Activated T-helper 9 cell treated with anti-CD3 and anti-CD28 coated beads, Interleukin-2, amount 50 U/mL, for 16 hours (primary cell): ENCODE data around the gene GMFB.
A peak's percentile ranks its signal among the peaks of the same experiment; 100 is the strongest.
"Not testable (repeated sequence)": the region's sequence is repeated elsewhere in the genome, so short reads cannot be mapped to it uniquely, and the experiment has no call there.

Source experiments
- DNase-seq: peaks from one replicate; pipeline ENCODE4 v3.0.0-alpha.2; 2020; ENCODE audit warnings: low read depth

The GMFB gene

GRCh38 chr14:54458536-54458935 is 30.2 kb downstream of the GMFB start:
- DNase-seq: not testable (repeated sequence)

DNA sequence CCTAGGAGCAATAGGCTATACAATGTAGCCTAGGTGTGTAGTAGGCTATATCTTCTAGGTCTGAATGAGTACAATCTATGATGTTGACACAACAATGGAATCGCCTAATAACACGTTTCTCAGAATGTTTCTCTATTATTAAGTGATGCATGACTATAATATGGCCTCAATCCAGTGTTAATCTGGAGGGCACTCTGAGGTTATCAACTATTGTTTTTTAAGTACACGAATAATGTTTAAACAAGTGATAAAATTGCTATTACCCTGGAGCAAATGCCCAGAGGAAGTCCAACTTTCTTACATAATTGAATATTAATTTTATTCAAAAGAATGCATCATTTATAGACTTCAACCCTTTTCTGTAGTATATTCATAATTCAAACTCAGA is 31.2 kb downstream of the GMFB start:
- no peak for DNase-seq

DNA sequence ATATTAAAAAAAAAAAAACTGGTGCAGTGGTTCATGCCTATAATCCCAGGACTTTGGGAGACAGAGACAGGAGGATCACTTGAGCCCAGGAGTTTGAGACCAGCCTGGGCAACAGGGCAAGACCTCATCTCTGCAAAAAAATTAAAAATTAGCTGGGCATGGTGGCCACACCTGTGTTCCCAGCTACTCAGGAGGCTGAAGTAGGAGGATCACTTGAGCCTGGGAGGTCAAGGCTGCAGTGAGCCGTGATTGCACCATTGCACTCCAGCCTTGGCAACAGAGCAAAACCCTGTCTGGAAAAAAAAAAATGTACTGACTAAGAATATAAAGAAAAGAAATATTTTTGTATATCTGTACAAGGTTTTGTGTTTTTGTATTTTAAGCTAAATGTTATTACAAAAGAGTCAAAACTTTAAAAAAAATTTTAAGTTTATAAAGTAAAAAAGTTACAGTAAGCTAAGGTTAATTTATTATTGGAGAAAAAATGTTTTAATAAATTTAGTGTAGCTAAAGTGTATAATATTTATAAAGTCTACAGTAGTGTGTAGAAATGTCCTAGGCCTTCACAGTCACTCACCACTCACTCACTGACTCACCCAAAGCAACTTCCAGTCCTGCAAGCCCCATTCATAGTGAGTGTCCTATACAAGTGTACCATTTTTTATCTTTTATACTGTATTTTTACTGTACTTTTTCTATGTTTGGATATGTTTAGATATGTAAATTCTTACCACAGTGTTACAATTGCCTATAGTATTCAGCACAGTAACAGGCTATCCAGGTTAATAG is 31.8 kb downstream of the GMFB start:
- not testable (repeated sequence) for DNase-seq

GRCh38 chr14:54455363-54455762 is 33.4 kb downstream of the GMFB start:
- DNase-seq: no peak

DNA sequence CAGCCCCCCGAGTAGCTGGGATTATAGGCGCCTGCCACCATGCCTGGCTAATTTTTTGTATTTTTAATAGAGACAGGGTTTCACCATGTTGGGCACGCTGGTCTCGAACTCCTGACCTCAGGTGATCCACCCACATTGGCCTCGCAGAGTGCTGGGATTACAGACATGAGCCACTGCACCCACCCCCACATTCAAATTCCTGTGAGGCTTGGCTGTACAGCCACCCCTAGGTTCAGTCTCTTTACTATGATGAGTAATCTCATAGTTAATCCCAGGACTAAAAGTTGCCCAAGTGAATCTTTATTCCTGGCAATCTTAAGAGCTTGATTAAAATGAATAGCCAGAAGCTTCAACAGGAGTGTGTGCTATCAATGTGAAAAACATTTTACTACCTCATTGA is 34.8 kb downstream of the GMFB start:
- not testable (repeated sequence) for DNase-seq

DNA sequence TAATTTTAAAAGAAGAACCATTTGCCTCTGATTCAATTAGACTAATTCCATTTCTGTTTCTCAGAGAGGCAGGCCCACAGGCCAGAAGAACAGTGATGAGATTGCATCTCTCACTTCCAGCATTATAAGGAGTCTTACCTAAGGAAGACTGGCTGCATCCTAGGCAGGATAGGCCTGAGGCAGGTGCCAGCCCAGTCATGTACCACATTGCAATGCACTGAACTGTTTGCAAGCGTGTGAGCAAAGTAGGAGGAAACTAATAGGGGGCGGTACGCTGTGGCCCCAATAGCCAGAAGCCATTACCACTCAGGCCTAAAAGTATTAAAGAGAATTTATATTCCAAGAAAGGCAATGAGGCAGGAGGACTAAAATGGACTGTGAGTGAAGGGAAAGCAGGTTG is 35.5 kb downstream of the GMFB start:
- DNase-seq: no peak

- no peak for DNase-seq
Measured at GRCh38 chr14:54451961-54452360, 36.8 kb downstream of the GMFB start.

GRCh38 chr14:54451121-54451601 is 37.6 kb downstream of the GMFB start:
- DNase-seq: no peak

GRCh38 chr14:54450535-54450934 is 38.2 kb downstream of the GMFB start:
- no peak for DNase-seq

DNA sequence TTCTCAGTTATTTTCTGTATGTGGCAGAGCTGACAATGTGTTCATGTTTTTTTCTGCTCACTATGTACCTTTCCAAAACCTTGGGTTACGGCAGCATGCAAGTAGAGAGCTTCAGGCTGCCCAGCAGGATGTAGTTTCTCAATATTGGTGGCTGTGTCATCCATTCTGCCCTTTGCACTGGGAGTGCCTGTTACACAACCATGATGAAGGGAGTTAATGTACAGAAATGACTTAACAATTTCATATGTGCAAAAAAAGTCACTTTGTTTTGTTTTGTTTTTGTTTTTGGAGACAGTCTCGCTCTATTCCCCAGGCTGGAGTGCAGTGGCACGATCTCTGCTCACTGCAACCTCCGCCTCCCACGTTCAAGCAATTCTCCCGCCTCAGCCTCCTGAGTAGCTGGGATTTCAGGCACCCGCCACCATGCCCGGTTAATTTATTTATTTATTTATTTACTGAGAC is 41.5 kb downstream of the GMFB start:
- no peak for DNase-seq

DNA sequence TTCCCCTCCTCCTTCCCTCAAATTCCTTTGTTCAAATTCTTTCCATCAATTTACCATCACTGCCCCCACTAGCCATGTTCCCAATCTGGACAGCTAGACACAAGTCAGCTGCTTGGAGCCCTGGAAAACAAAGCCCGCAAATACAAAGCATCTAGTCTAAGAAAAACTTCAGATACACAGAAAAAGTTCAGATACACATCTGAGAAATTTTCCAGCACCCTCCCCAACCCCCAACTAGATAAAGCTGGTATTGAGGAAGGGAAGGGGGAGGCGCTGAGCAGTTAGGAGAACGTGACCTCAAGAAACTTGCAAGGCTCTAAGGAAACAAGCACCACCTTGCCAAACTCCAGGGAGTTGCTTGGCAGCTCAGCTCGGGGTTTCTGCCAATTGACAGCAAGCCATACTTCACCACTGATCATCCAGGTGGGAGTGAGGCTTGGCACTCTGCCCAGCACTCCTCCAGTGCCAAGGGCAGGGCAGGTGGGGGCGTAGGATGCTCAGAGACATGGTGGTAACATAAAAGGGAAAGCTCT is 42.6 kb downstream of the GMFB start:
- no peak for DNase-seq

GRCh38 chr14:54444681-54445080 is 44.1 kb downstream of the GMFB start:
- DNase-seq: no peak

DNA sequence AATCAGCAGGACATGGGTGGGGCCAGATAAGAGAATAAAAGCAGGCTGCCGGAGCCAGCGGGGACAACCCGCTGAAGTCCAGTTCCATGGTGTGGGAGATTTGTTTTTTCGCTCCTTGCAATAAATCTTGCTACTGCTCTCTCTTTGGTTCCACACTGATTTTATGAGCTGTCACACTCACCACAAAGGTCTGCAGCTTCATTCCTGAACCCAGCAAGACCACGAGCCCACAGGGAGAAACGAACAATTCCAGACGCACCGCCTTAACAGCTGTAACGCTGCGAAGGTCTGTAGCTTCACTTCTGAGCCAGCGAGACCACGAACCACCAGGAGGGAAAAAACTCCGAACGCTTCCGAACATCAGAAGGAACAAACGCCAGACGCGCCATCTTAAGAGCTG is 44.8 kb downstream of the GMFB start:
- no peak for DNase-seq

DNA sequence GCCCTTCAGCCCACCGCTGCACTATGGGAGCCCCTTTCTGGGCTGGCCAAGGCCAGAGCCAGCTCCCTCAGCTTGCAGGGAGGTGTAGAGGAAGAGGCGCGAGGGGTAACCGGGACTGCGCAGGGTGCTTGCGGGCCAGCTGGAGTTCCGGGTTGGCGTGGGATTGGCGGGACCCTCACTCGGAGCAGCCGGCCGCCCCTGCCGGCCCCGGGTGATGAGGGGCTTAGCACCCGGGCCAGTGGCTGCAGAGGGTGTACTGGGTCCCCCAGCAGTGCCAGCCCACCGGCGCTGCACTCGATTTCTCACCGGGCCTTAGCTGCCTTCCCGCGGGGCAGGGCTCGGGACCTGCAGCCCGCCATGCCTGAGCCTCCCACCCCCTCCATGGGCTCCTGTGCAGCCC is 45.8 kb downstream of the GMFB start:
- DNase-seq: not testable (repeated sequence)

- DNase-seq: peak; percentile 88
Measured at GRCh38 chr14:54440873-54441868, 47.6 kb downstream of the GMFB start, which contains the start of gene CNIH1. Gene CNIH1, minus strand, starts transcription at chr14:54441374. Its CDS starts 47 bp downstream, at chr14:54441327.

- no peak for DNase-seq
Measured at GRCh38 chr14:54440476-54440872, 48.3 kb downstream of the GMFB start.

- no peak for DNase-seq
Measured at GRCh38 chr14:54440037-54440436, 48.7 kb downstream of the GMFB start.

DNA sequence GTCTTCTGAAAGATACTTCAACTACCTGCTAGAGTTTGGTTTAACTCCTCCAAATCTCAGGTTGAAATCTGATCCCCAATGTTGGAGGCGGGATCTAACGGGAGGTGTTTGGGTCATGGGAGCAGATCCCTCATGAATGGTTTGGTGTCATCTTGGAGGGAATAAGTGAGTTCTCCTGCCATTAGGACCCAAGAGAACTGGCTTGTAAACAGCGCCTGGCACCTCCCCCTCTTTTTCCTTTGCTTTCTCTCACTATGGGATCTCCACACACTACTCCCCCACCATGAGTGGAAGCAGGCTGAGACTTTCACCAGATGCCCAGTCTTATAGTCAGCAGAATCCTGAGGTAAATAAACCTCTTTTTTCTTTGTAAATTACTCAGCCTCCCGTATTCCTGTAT is 50.1 kb downstream of the GMFB start:
- no peak for DNase-seq

DNA sequence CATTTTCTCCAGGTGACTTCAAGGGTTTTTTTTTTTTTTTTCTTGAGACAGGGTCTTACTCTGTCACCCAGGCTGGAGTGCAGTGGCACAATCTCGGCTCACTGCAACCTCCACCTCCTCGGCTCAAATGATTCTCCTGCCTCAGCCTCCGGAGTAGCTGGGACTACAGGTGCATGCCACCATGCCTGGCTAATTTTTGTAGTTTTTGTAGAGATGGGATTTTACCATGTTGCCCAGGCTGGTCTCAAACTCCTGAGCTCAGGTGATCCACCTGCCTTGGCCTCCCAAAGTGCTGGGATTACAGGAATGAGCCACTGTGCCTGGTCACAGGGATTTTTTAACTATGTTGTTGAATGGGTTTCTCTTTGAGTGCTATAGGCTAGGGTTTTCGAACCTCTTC is 50.8 kb downstream of the GMFB start:
- DNase-seq: not testable (repeated sequence)

GRCh38 chr14:54435500-54435981 is 53.2 kb downstream of the GMFB start:
- no peak for DNase-seq

GRCh38 chr14:54428527-54428926 is 60.3 kb downstream of the GMFB start:
- no peak for DNase-seq

DNA sequence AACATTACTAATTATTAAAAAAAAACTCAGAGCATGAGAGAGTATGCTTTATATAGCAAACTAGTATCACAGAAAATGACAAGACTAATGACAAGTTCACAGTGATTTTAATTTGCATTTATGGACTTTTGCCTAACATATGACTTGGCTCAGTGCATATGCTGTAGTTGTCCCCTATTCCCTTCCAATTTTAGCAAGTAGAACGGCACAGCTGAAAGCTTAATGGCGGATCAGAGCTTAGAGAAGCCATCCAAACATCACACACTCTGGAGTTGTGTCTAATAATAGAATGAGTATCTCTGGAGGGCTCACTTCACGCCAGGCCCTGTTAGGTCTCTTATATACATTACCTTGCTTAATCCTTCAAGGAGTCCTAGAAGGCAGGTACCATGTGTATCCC is 60.9 kb downstream of the GMFB start:
- no peak for DNase-seq
